DLD1 (cell line): ENCODE data around the gene RAB13.

Experiments used
- in situ Hi-C: cut with HindIII; loops from 2 replicates; pipeline ENCODE4 v1.10.0; 2017; ENCODE audit warnings: low sequenced_read_pairs

The RAB13 gene

GRCh38 chr1:153934746-153935145, 51.4 kb downstream of the RAB13 start:
- in situ Hi-C loops = no loop called here

- in situ Hi-C loops = no loop called here
Measured at GRCh38 chr1:153933955-153934354, 52.2 kb downstream of the RAB13 start.

DNA sequence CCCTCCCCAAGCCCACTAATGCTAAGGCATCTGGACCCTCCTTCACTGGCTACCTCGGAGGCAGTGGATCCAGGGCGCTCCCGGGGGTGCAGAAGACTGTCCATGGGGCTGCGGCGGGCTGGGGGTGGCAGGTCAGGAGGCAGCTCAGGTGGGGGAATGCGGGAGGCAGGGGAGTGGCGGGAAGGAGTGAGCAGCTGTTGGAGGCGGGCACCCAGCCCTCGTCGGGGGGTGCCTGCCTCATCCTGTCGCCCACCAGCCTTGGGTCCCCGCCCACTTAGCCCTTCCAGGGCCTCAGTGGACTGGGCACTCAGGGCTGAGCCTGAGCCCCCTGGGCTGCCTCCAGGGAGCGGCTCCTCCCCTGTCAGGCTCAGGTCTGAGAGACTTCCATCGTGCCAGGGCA, 52.7 kb downstream of the RAB13 start:
- in situ Hi-C loops = no loop called here

- in situ Hi-C loops = no loop called here
Measured at GRCh38 chr1:153932156-153933131, 53.7 kb downstream of the RAB13 start.
